Measurements from ENCODE around the gene LHX3.

Gene LHX3

GRCh38 chr9:136177224-136177623 lies 27.7 kb downstream of the LHX3 start:
- Histone ChIP-seq H3K27me3 (replicated peaks; ENCODE audit: insufficient read depth, low read length) (peaks cover 84% of the 10 kb centered on the region), H3K9me2 (replicated peaks; ENCODE audit: insufficient read depth, low read length) (no peaks in the 10 kb centered on the region), H3K27ac (ENCODE audit: low read length) (no peak overlapping the region), H2AFZ (ENCODE audit: low read length) (no peak overlapping the region), H3K79me2 (ENCODE audit: low read length) (no peaks in the 10 kb centered on the region), H3K36me3 (replicated peaks; ENCODE audit: insufficient read depth, low read length) (no peaks in the 10 kb centered on the region), H3F3A (ENCODE audit: insufficient read depth, low read length) (no peaks in the 10 kb centered on the region), H3K9ac (ENCODE audit: low read length) (no peak overlapping the region), H3K4me3 (ENCODE audit: low read length) (no peak overlapping the region), H3K4me1 (ENCODE audit: low read length) (no peaks in the 10 kb centered on the region), H3K9me3 (replicated peaks; ENCODE audit: insufficient read depth, low read length) (no peaks in the 10 kb centered on the region), H3K4me2 (ENCODE audit: low read depth, low read length) (no peak overlapping the region), H4K20me1 (ENCODE audit: insufficient read depth, low read length) (no peaks in the 10 kb centered on the region)
- TF ChIP-seq EZH2 (optimal IDR thresholded peaks at IDR 0.05; ENCODE audit: low read depth, low read length) (no peak), CTCF (IDR thresholded peaks at IDR 0.05; ENCODE audit: low read length) (no peak), EZH2phosphoT487 (IDR thresholded peaks at IDR 0.05; ENCODE audit: low read length) (no peak)
- no peak for DNase-seq

- H3K4me3 ChIP-seq (ENCODE audit: low read length) = no peak overlapping the region
- H3K36me3 ChIP-seq (replicated peaks; ENCODE audit: insufficient read depth, low read length) = no peaks in the 10 kb centered on the region
- TF ChIP-seq EZH2 (optimal IDR thresholded peaks at IDR 0.05; ENCODE audit: low read depth, low read length) = no peak
- no peak for TF ChIP-seq CTCF (IDR thresholded peaks at IDR 0.05; ENCODE audit: low read length)
- H3K4me1 ChIP-seq (ENCODE audit: low read length) = no peaks in the 10 kb centered on the region
- H3K27ac ChIP-seq (ENCODE audit: low read length) = no peak overlapping the region
- no peak overlapping the region for H3K4me2 ChIP-seq (ENCODE audit: low read depth, low read length)
- no peaks in the 10 kb centered on the region for H4K20me1 ChIP-seq (ENCODE audit: insufficient read depth, low read length)
- no peak overlapping the region for H3K9ac ChIP-seq (ENCODE audit: low read length)
- H2AFZ ChIP-seq (ENCODE audit: low read length) = no peak overlapping the region
- H3K79me2 ChIP-seq (ENCODE audit: low read length) = no peaks in the 10 kb centered on the region
- no peak for DNase-seq
- no peaks in the 10 kb centered on the region for H3K9me2 ChIP-seq (replicated peaks; ENCODE audit: insufficient read depth, low read length)
- no peaks in the 10 kb centered on the region for H3F3A ChIP-seq (ENCODE audit: insufficient read depth, low read length)
- no peaks in the 10 kb centered on the region for H3K9me3 ChIP-seq (replicated peaks; ENCODE audit: insufficient read depth, low read length)
- peaks cover 88% of the 10 kb centered on the region for H3K27me3 ChIP-seq (replicated peaks; ENCODE audit: insufficient read depth, low read length)
Observed at GRCh38 chr9:136175616-136176197, 29.2 kb downstream of the LHX3 start.

GRCh38 chr9:136174779-136175615 lies 29.9 kb downstream of the LHX3 start:
- no peak overlapping the region for H3K4me3 ChIP-seq (ENCODE audit: low read length)
- no peaks in the 10 kb centered on the region for H3K4me1 ChIP-seq (ENCODE audit: low read length)
- no peaks in the 10 kb centered on the region for H3K9me3 ChIP-seq (replicated peaks; ENCODE audit: insufficient read depth, low read length)
- peaks cover 86% of the 10 kb centered on the region for H3K27me3 ChIP-seq (replicated peaks; ENCODE audit: insufficient read depth, low read length)
- H3F3A ChIP-seq (ENCODE audit: insufficient read depth, low read length) = no peaks in the 10 kb centered on the region
- no peak overlapping the region for H3K4me2 ChIP-seq (ENCODE audit: low read depth, low read length)
- no peak overlapping the region for H2AFZ ChIP-seq (ENCODE audit: low read length)
- TF ChIP-seq EZH2 (optimal IDR thresholded peaks at IDR 0.05; ENCODE audit: low read depth, low read length) = no peak
- no peak for TF ChIP-seq CTCF (IDR thresholded peaks at IDR 0.05; ENCODE audit: low read length)
- TF ChIP-seq EZH2phosphoT487 (IDR thresholded peaks at IDR 0.05; ENCODE audit: low read length) = no peak
- DNase-seq = no peak
- no peak overlapping the region for H3K9ac ChIP-seq (ENCODE audit: low read length)
- H4K20me1 ChIP-seq (ENCODE audit: insufficient read depth, low read length) = no peaks in the 10 kb centered on the region
- H3K9me2 ChIP-seq (replicated peaks; ENCODE audit: insufficient read depth, low read length) = no peaks in the 10 kb centered on the region
- H3K36me3 ChIP-seq (replicated peaks; ENCODE audit: insufficient read depth, low read length) = no peaks in the 10 kb centered on the region
- no peaks in the 10 kb centered on the region for H3K79me2 ChIP-seq (ENCODE audit: low read length)
- no peak overlapping the region for H3K27ac ChIP-seq (ENCODE audit: low read length)
